Measurements from ENCODE around the gene POU3F1.
A peak's percentile ranks its signal among the peaks of the same experiment; 100 is the strongest.

POU3F1 gene

GRCh38 chr1:38004284-38005108 is 42.1 kb downstream of the POU3F1 start:
- DNase-seq: peak; percentile 49 to 55
- TF ChIP-seq POLR2A (IDR thresholded peaks at IDR 0.05; ENCODE audit: low read length) (peak; percentile 13), GATA1 (IDR thresholded peaks at IDR 0.05; ENCODE audit: low read depth, low read length) (no peak)

GRCh38 chr1:38003261-38004250 is 43.0 kb downstream of the POU3F1 start:
- DNase-seq: peak; percentile 37 to 45
- no peak for TF ChIP-seq GATA1 (IDR thresholded peaks at IDR 0.05; ENCODE audit: low read depth, low read length)
- TF ChIP-seq POLR2A (IDR thresholded peaks at IDR 0.05; ENCODE audit: low read length): no peak

- no peak for DNase-seq
- TF ChIP-seq POLR2A (IDR thresholded peaks at IDR 0.05; ENCODE audit: low read length): peak; percentile 18
- TF ChIP-seq GATA1 (IDR thresholded peaks at IDR 0.05; ENCODE audit: low read depth, low read length): no peak
Observed at GRCh38 chr1:38000529-38001455, 45.8 kb downstream of the POU3F1 start.

- DNase-seq: no peak
- no peak for TF ChIP-seq POLR2A (IDR thresholded peaks at IDR 0.05; ENCODE audit: low read length)
- no peak for TF ChIP-seq GATA1 (IDR thresholded peaks at IDR 0.05; ENCODE audit: low read depth, low read length)
Observed at GRCh38 chr1:38000233-38000528, 46.4 kb downstream of the POU3F1 start.

GRCh38 chr1:37999430-38000232 is 47.0 kb downstream of the POU3F1 start:
- peak; percentile 33 to 46 for DNase-seq
- TF ChIP-seq POLR2A (IDR thresholded peaks at IDR 0.05; ENCODE audit: low read length) (peak; percentile 61), GATA1 (IDR thresholded peaks at IDR 0.05; ENCODE audit: low read depth, low read length) (no peak)

- TF ChIP-seq POLR2A (IDR thresholded peaks at IDR 0.05; ENCODE audit: low read length) (no peak), GATA1 (IDR thresholded peaks at IDR 0.05; ENCODE audit: low read depth, low read length) (no peak)
Observed at GRCh38 chr1:37998913-37999429, 47.6 kb downstream of the POU3F1 start.

GRCh38 chr1:37998089-37998808 is 48.3 kb downstream of the POU3F1 start:
- TF ChIP-seq POLR2A (IDR thresholded peaks at IDR 0.05; ENCODE audit: low read length): no peak
- no peak for DNase-seq

More at GRCh38 chr1:37998913-37999429, 47.6 kb downstream of the POU3F1 start:
- DNase-seq: peak; percentile 33 to 40

- DNase-seq: no peak
- TF ChIP-seq GATA1 (IDR thresholded peaks at IDR 0.05; ENCODE audit: low read depth, low read length) (no peak), POLR2A (IDR thresholded peaks at IDR 0.05; ENCODE audit: low read length) (no peak)
Observed at GRCh38 chr1:37997256-37998088, 49.1 kb downstream of the POU3F1 start.

- TF ChIP-seq POLR2A (IDR thresholded peaks at IDR 0.05; ENCODE audit: low read length) (peak; percentile 57), GATA1 (IDR thresholded peaks at IDR 0.05; ENCODE audit: low read depth, low read length) (no peak)
Observed at GRCh38 chr1:37995751-37996345, 50.7 kb downstream of the POU3F1 start.

GRCh38 chr1:37994886-37995566 is 51.6 kb downstream of the POU3F1 start:
- no peak for DNase-seq
- no peak for TF ChIP-seq POLR2A (IDR thresholded peaks at IDR 0.05; ENCODE audit: low read length)
- no peak for TF ChIP-seq GATA1 (IDR thresholded peaks at IDR 0.05; ENCODE audit: low read depth, low read length)

More at GRCh38 chr1:37995751-37996345, 50.7 kb downstream of the POU3F1 start:
- DNase-seq: no peak
